ENCODE data around the gene RPS6KB2. TPM values are rescaled to one million over a fixed set of nuclear protein-coding genes. Genes with fewer than 3 reads are reported as not detected.

The RPS6KB2 gene
- polyA plus RNA-seq, 1 donor = 40.3 TPM

- Histone ChIP-seq H3K4me1 (ENCODE audit: control insufficient read depth, insufficient read depth, low read length) (peaks cover 12% of the 10 kb centered on the region), H3K27me3 (ENCODE audit: control insufficient read depth, insufficient read depth, low read length) (no peaks in the 10 kb centered on the region), H3K9me3 (ENCODE audit: control insufficient read depth, low read depth, low read length) (no peaks in the 10 kb centered on the region), H3K27ac (ENCODE audit: low read length) (no peak overlapping the region), H3K4me3 (ENCODE audit: low read length) (no peak overlapping the region), H3K36me3 (ENCODE audit: control insufficient read depth, insufficient read depth, low read length) (peaks cover 41% of the 10 kb centered on the region)
- no CpG with 5 or more reads among the region's 11 CpGs for WGBS (ENCODE audit: insufficient coverage, low lambda C conversion rate)
- DNase-seq = no peak
Observed at GRCh38 chr11:67429722-67430121, 1.4 kb downstream of the RPS6KB2 start.

- peaks cover 53% of the 10 kb centered on the region for H3K36me3 ChIP-seq (ENCODE audit: control insufficient read depth, insufficient read depth, low read length)
- H3K27me3 ChIP-seq (ENCODE audit: control insufficient read depth, insufficient read depth, low read length) = no peaks in the 10 kb centered on the region
- no peak overlapping the region for H3K4me3 ChIP-seq (ENCODE audit: low read length)
- no peak overlapping the region for H3K27ac ChIP-seq (ENCODE audit: low read length)
- no peaks in the 10 kb centered on the region for H3K9me3 ChIP-seq (ENCODE audit: control insufficient read depth, low read depth, low read length)
- WGBS (ENCODE audit: insufficient coverage, low lambda C conversion rate) = 100% methylated on average over 1 of the region's 24 CpGs
- peaks cover 12% of the 10 kb centered on the region for H3K4me1 ChIP-seq (ENCODE audit: control insufficient read depth, insufficient read depth, low read length)
- DNase-seq = no peak
Observed at GRCh38 chr11:67431346-67432249, 3.3 kb downstream of the RPS6KB2 start.

- Histone ChIP-seq H3K27ac (ENCODE audit: low read length) (no peak overlapping the region), H3K4me1 (ENCODE audit: control insufficient read depth, insufficient read depth, low read length) (peaks cover 10% of the 10 kb centered on the region), H3K27me3 (ENCODE audit: control insufficient read depth, insufficient read depth, low read length) (no peaks in the 10 kb centered on the region), H3K4me3 (ENCODE audit: low read length) (no peak overlapping the region), H3K36me3 (ENCODE audit: control insufficient read depth, insufficient read depth, low read length) (peaks cover 59% of the 10 kb centered on the region), H3K9me3 (ENCODE audit: control insufficient read depth, low read depth, low read length) (no peaks in the 10 kb centered on the region)
- no peak for DNase-seq
- no CpG with 5 or more reads among the region's 22 CpGs for WGBS (ENCODE audit: insufficient coverage, low lambda C conversion rate)
Observed at GRCh38 chr11:67432655-67433349, 4.5 kb downstream of the RPS6KB2 start.

- H3K9me3 ChIP-seq (ENCODE audit: control insufficient read depth, low read depth, low read length) = no peaks in the 10 kb centered on the region
- H3K27ac ChIP-seq (ENCODE audit: low read length) = no peak overlapping the region
- H3K36me3 ChIP-seq (ENCODE audit: control insufficient read depth, insufficient read depth, low read length) = peaks cover 69% of the 10 kb centered on the region
- no peak overlapping the region for H3K4me3 ChIP-seq (ENCODE audit: low read length)
- 100% methylated on average over 2 of the region's 22 CpGs for WGBS (ENCODE audit: insufficient coverage, low lambda C conversion rate)
- peaks cover 10% of the 10 kb centered on the region for H3K4me1 ChIP-seq (ENCODE audit: control insufficient read depth, insufficient read depth, low read length)
- no peaks in the 10 kb centered on the region for H3K27me3 ChIP-seq (ENCODE audit: control insufficient read depth, insufficient read depth, low read length)
- no peak for DNase-seq
Observed at GRCh38 chr11:67433536-67434394, 5.5 kb downstream of the RPS6KB2 start.

GRCh38 chr11:67434395-67434881 is 6.1 kb downstream of the RPS6KB2 start:
- no CpG with 5 or more reads among the region's 23 CpGs for WGBS (ENCODE audit: insufficient coverage, low lambda C conversion rate)
- H3K36me3 ChIP-seq (ENCODE audit: control insufficient read depth, insufficient read depth, low read length) = peaks cover 76% of the 10 kb centered on the region
- no peaks in the 10 kb centered on the region for H3K27me3 ChIP-seq (ENCODE audit: control insufficient read depth, insufficient read depth, low read length)
- peaks cover 4% of the 10 kb centered on the region for H3K4me1 ChIP-seq (ENCODE audit: control insufficient read depth, insufficient read depth, low read length)
- no peak for DNase-seq
- H3K27ac ChIP-seq (ENCODE audit: low read length) = no peak overlapping the region
- H3K4me3 ChIP-seq (ENCODE audit: low read length) = no peak overlapping the region
- no peaks in the 10 kb centered on the region for H3K9me3 ChIP-seq (ENCODE audit: control insufficient read depth, low read depth, low read length)

GRCh38 chr11:67435031-67435726 is 6.9 kb downstream of the RPS6KB2 start:
- Histone ChIP-seq H3K4me1 (ENCODE audit: control insufficient read depth, insufficient read depth, low read length) (peaks cover 2% of the 10 kb centered on the region), H3K27ac (ENCODE audit: low read length) (no peak overlapping the region), H3K9me3 (ENCODE audit: control insufficient read depth, low read depth, low read length) (no peaks in the 10 kb centered on the region), H3K36me3 (ENCODE audit: control insufficient read depth, insufficient read depth, low read length) (peaks cover 83% of the 10 kb centered on the region), H3K27me3 (ENCODE audit: control insufficient read depth, insufficient read depth, low read length) (no peaks in the 10 kb centered on the region), H3K4me3 (ENCODE audit: low read length) (no peak overlapping the region)
- no CpG with 5 or more reads among the region's 26 CpGs for WGBS (ENCODE audit: insufficient coverage, low lambda C conversion rate)
- DNase-seq = no peak

- Histone ChIP-seq H3K4me1 (ENCODE audit: control insufficient read depth, insufficient read depth, low read length) (peaks cover 2% of the 10 kb centered on the region), H3K27ac (ENCODE audit: low read length) (no peak overlapping the region), H3K9me3 (ENCODE audit: control insufficient read depth, low read depth, low read length) (no peaks in the 10 kb centered on the region), H3K27me3 (ENCODE audit: control insufficient read depth, insufficient read depth, low read length) (no peaks in the 10 kb centered on the region), H3K36me3 (ENCODE audit: control insufficient read depth, insufficient read depth, low read length) (peaks cover 85% of the 10 kb centered on the region), H3K4me3 (ENCODE audit: low read length) (no peak overlapping the region)
- WGBS (ENCODE audit: insufficient coverage, low lambda C conversion rate) = no CpG with 5 or more reads among the region's 38 CpGs
- DNase-seq = no peak
Observed at GRCh38 chr11:67435727-67436458, 7.6 kb downstream of the RPS6KB2 start.

- H3K4me1 ChIP-seq (ENCODE audit: control insufficient read depth, insufficient read depth, low read length) = peaks cover 2% of the 10 kb centered on the region
- H3K9me3 ChIP-seq (ENCODE audit: control insufficient read depth, low read depth, low read length) = no peaks in the 10 kb centered on the region
- H3K27ac ChIP-seq (ENCODE audit: low read length) = no peak overlapping the region
- DNase-seq = no peak
- 60% methylated on average over 1 of the region's 6 CpGs for WGBS (ENCODE audit: insufficient coverage, low lambda C conversion rate)
- H3K27me3 ChIP-seq (ENCODE audit: control insufficient read depth, insufficient read depth, low read length) = no peaks in the 10 kb centered on the region
- H3K36me3 ChIP-seq (ENCODE audit: control insufficient read depth, insufficient read depth, low read length) = peaks cover 87% of the 10 kb centered on the region
- H3K4me3 ChIP-seq (ENCODE audit: low read length) = no peak overlapping the region
Observed at GRCh38 chr11:67436459-67437081, 8.3 kb downstream of the RPS6KB2 start.
